ENCODE results near the gene TP73.

DNA sequence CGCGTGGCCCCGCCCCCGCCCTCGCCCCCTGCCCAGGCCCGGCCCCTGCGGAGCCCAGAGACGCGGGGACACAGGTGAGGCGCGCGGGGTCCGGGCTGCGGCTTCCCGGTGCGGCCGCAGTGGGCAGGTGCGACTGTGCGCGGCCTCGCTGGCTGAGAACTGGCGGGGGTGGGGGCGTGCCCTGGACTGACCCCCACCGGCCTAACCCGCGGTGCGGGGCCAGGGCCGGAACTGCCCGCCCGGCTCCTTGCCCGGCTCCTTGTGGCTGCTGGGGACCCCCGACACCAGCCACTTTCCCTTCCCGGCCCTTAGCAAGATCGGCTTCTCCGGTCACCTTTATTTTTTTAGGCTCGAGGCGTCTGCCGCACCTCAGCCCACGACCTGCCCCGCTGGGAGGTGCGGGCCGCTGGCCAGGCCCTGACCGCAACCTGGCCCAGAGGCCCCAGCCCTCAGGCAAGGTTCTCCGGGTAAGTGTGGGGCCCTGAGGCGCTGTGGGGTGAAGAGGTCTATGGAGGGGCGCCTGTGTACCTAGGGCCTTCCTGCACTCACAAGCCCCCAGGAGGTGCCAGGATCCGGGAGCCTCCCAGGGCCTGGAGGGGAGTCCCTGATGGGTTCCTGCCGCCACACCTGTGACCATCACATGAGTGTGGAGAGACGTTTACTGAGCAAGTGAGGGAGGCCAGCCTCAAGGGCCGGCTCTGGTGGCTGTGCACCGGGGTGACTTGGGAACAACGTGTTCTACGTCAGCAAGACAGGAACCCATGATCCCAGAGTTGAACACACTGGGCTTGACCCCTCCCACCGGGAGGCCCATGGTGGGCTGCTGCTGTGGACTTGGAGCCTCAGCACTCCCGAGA lies 120.6 kb downstream of the TP73 start, which contains the start of gene SMIM1:
- no peak for TF ChIP-seq POLR2AphosphoS5 (IDR thresholded peaks at IDR 0.05; ENCODE audit: low read depth, low read length)
- TF ChIP-seq FOXP2 (optimal IDR thresholded peaks at IDR 0.05; ENCODE audit: borderline replicate concordance, extremely low read depth, extremely low read length, insufficient read depth), result no peak
- no peak for TF ChIP-seq REST (IDR thresholded peaks at IDR 0.05; ENCODE audit: insufficient read depth in 1 of 2, low read depth in 2 of 2, low read length in 2 of 2)
